AG09319 (cell line): ENCODE results near the gene DNAJC11.

Experiments
- DNase-seq: peaks from one replicate; pipeline ENCODE4 v3.0.0-alpha.2; 2010; ENCODE audit warnings: low read depth; ENCODE audit errors: extremely low read depth
- TF ChIP-seq, protein P1 (sequence below): IDR thresholded peaks from 2 replicates; pipeline ENCODE4 v1.5.1; 2011; ENCODE audit warnings: low read depth, mild to moderate bottlenecking, inconsistent platforms, low read length, moderate library complexity

Gene DNAJC11

DNA sequence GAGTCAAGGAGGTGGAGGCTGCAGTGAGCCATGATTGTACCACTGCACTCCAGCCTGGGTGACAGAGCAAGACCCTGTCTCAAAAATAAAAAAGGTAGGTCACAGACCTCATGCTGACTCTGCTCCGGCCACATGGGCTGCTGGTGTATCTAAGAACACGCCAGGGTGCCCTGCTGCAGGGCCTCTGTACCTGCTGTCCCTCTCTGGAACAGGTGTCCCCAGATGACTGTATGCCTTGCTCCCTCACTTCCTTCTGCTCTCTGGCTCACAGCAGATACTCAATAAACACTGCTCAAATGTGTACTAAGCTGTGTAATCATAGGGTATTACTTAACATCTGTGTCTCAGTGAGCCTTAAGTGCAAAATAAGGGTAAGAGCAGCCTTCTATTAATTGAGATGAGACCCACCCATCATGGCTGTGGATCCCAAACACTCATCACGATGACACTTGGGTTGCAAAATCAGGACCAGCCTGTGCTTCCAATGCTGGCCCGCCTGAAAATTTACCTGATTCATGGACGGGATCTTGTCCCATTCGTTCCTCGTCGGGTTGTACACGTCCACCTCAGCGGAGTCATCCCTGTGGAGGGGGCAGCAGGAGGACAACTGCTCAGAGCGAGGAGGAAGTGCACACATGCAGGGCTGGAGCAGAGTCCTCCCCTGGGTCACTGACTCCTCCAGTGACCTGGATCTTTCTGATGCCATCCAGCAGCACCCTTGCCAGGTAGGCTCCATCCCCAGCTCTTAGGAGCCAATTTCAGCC lies 106.5 kb downstream of the DNAJC11 start:
- TF ChIP-seq, protein P1, sequence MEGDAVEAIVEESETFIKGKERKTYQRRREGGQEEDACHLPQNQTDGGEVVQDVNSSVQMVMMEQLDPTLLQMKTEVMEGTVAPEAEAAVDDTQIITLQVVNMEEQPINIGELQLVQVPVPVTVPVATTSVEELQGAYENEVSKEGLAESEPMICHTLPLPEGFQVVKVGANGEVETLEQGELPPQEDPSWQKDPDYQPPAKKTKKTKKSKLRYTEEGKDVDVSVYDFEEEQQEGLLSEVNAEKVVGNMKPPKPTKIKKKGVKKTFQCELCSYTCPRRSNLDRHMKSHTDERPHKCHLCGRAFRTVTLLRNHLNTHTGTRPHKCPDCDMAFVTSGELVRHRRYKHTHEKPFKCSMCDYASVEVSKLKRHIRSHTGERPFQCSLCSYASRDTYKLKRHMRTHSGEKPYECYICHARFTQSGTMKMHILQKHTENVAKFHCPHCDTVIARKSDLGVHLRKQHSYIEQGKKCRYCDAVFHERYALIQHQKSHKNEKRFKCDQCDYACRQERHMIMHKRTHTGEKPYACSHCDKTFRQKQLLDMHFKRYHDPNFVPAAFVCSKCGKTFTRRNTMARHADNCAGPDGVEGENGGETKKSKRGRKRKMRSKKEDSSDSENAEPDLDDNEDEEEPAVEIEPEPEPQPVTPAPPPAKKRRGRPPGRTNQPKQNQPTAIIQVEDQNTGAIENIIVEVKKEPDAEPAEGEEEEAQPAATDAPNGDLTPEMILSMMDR = no peak
- no peak for DNase-seq

DNA sequence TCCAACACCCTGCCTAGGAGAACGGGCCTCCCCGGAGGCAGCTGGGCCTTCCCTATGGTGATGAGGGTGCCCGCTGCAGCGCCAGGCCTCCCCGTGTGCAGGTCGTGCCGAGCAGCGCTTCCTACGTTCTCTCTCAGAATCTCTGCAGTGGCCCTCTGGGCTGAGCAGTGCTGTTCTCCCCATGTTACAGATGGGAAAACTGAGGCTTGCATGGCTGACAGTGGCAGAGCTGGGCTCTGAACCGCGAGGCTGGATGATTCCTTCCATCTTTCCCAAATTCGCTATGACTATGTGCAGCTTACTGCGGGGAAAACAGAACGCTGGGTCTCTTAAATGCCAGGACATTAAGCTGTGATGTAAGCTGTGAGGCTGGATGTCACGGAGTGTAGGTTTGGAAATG lies 107.8 kb downstream of the DNAJC11 start:
- no peak for DNase-seq
- TF ChIP-seq, protein P1 = no peak

DNA sequence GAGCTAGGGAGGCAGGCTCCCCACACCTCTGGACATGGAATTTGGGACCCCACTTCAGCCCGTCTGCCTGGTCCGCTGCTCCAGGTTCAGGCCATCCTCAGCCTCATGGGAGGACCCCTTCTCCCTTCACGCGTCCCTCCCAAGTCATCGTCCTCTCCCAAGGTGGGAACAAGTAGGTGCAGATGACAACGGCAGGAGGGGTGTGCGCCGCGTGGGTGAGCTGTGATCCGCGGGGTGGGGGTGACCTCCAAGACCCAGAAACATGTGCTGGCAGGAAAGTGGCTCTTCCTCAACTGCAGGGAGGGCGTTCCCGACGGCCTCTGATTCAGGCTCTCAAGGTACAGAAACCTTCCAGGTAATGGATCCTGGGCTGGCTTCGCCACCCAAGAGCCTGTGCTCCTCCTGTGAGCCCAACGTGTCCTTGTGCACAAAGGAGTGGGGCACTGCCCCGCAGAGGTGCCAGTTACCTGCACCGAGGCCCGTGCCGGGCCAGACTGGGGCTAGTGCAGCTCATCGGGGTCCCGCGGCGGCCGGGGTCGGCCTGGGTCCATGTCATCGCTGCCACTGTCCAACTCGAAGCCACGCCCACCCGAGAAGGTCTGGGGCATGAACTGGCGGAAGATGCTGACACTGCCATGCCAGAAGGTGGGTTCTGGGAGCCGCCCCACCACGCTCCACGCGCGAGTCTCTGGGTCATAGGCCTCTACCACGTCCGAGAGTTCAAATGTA lies 108.6 kb downstream of the DNAJC11 start:
- DNase-seq = no peak
- TF ChIP-seq, protein P1 = no peak

DNA sequence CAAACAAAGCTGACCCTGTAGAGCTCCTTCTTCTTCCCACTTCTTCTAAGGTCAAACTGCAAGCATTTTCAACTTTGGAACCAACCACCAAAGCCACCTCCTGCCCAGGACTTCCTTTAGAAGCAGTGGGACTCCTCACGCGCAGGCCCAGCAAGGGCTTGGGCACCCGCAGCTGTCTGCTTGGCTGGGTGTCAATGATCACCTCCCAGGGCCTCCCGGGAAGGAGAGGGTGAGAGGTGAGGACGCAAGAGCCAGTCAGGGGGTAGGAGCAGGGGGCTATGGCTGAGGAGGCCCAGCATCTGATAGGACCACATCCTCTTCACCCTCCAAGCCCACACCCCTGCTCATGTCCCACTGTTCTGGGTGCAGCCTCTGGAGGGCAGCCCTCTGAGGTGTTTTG lies 109.2 kb downstream of the DNAJC11 start:
- no peak for DNase-seq
- TF ChIP-seq, protein P1 = no peak

DNA sequence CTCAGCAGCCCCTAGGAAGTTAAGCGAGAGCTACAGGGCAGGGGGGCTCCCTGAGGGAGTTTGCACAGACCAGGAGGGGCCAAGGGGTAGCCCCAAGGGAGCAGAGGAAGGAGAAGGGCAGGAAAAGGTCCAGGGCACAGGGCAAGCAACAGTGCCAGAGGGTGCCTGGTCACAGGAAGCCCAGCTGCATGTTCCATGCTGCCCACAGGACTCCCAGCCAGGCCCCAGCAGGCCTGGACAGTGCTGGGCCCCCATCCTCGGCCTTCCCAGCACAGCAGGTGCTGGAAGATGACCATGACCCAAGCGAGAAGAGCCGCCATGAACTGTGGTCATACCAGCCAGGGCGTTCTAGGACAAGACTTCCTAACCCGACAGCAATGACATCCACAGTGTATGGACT lies 110.0 kb downstream of the DNAJC11 start:
- TF ChIP-seq, protein P1 = no peak
- no peak for DNase-seq

DNA sequence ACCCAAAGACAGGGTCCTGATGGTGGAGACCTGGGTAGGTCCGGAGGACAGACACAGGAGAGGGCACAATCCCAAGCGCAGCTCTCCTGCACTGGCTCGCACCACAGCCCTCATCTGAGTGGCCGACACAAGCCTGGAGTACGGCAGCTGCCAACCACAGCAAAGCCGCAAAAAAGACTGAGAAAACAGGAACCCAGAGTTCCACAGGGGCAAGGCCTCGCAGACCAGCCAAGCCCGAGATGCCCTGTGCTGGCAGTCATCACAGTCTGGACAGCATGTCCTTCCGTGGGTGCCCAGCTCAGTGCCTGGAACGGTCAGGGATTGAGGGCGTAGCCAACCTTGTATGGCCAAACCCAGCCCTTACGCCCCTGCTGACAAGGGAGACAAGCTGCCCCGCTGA lies 110.4 kb downstream of the DNAJC11 start:
- TF ChIP-seq, protein P1 = no peak
- DNase-seq = no peak

DNA sequence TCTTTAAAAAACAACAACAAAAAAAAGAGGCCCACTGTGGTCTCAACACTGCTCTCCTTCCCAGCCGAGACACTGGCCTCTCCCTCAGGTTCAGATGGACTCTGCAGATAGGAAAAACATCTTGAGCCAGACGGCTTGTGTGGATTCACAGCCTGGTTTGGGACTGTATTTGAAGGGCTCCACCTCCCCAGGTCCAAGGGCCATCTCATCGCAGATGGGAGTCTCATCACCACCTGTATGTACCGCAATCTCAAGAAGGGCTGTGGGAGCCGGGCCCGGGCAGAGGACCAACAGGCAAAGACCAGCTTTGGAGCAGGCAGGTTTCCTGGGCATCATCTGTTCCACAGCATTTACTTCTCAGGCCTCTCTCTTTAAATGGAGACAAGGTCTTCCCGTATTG lies 111.6 kb downstream of the DNAJC11 start:
- DNase-seq = no peak
- TF ChIP-seq, protein P1 = no peak
